ENCODE results near the gene GCNT2.

GCNT2 gene

GRCh38 chr6:10589429-10589727, 68.2 kb downstream of the GCNT2 start:
- no peak for TF ChIP-seq CTCF (IDR thresholded peaks at IDR 0.05; ENCODE audit: control insufficient read depth, insufficient read depth, low read depth, low read length, missing control alignments)
- H3K4me3 ChIP-seq (ENCODE audit: control insufficient read depth, low read depth, low read length): no peak overlapping the region
- no peak for DNase-seq (ENCODE audit: low read depth)

GRCh38 chr6:10589983-10590382, 68.8 kb downstream of the GCNT2 start:
- TF ChIP-seq CTCF (IDR thresholded peaks at IDR 0.05; ENCODE audit: control insufficient read depth, insufficient read depth, low read depth, low read length, missing control alignments): no peak

GRCh38 chr6:10591422-10592160, 70.4 kb downstream of the GCNT2 start:
- DNase-seq (ENCODE audit: low read depth): no peak
- no peak for TF ChIP-seq CTCF (IDR thresholded peaks at IDR 0.05; ENCODE audit: control insufficient read depth, insufficient read depth, low read depth, low read length, missing control alignments)
- no peak overlapping the region for H3K4me3 ChIP-seq (ENCODE audit: control insufficient read depth, low read depth, low read length)

More at GRCh38 chr6:10589983-10590382, 68.8 kb downstream of the GCNT2 start:
- no peak overlapping the region for H3K4me3 ChIP-seq (ENCODE audit: control insufficient read depth, low read depth, low read length)
- DNase-seq (ENCODE audit: low read depth): no peak

- no peak overlapping the region for H3K4me3 ChIP-seq (ENCODE audit: control insufficient read depth, low read depth, low read length)
- no peak for TF ChIP-seq CTCF (IDR thresholded peaks at IDR 0.05; ENCODE audit: control insufficient read depth, insufficient read depth, low read depth, low read length, missing control alignments)
- DNase-seq (ENCODE audit: low read depth): no peak
Measured at GRCh38 chr6:10595731-10596664, 74.8 kb downstream of the GCNT2 start.

- TF ChIP-seq CTCF (IDR thresholded peaks at IDR 0.05; ENCODE audit: control insufficient read depth, insufficient read depth, low read depth, low read length, missing control alignments): no peak
- DNase-seq (ENCODE audit: low read depth): no peak
- H3K4me3 ChIP-seq (ENCODE audit: control insufficient read depth, low read depth, low read length): no peak overlapping the region
Measured at GRCh38 chr6:10597499-10598001, 76.4 kb downstream of the GCNT2 start.

GRCh38 chr6:10598084-10598960, 77.2 kb downstream of the GCNT2 start:
- DNase-seq (ENCODE audit: low read depth): no peak
- TF ChIP-seq CTCF (IDR thresholded peaks at IDR 0.05; ENCODE audit: control insufficient read depth, insufficient read depth, low read depth, low read length, missing control alignments): no peak

More at GRCh38 chr6:10598084-10598960, 77.2 kb downstream of the GCNT2 start:
- H3K4me3 ChIP-seq (ENCODE audit: control insufficient read depth, low read depth, low read length): no peak overlapping the region

All from AG09309 (cell line).